ENCODE results near the gene RNASEH2A.
"Not testable (repeated sequence)": the region's sequence is repeated elsewhere in the genome, so short reads cannot be mapped to it uniquely, and the experiment has no call there.

Gene RNASEH2A

GRCh38 chr19:12834566-12834943 lies 28.2 kb downstream of the RNASEH2A start, which contains the start of gene RTBDN:
RTBDN (minus strand) TSS chr19:12834579; CDS start chr19:12829979, 4,600 bp downstream.
- DNase-seq = peak in 1 of 2 experiments; percentile 53

- DNase-seq = peak in 1 of 2 experiments; percentile 60
Observed at GRCh38 chr19:12834976-12835757, 28.8 kb downstream of the RNASEH2A start.

GRCh38 chr19:12836529-12836863 lies 30.1 kb downstream of the RNASEH2A start:
- no peak for DNase-seq

GRCh38 chr19:12837225-12837624 lies 30.8 kb downstream of the RNASEH2A start:
- DNase-seq = no peak

DNA sequence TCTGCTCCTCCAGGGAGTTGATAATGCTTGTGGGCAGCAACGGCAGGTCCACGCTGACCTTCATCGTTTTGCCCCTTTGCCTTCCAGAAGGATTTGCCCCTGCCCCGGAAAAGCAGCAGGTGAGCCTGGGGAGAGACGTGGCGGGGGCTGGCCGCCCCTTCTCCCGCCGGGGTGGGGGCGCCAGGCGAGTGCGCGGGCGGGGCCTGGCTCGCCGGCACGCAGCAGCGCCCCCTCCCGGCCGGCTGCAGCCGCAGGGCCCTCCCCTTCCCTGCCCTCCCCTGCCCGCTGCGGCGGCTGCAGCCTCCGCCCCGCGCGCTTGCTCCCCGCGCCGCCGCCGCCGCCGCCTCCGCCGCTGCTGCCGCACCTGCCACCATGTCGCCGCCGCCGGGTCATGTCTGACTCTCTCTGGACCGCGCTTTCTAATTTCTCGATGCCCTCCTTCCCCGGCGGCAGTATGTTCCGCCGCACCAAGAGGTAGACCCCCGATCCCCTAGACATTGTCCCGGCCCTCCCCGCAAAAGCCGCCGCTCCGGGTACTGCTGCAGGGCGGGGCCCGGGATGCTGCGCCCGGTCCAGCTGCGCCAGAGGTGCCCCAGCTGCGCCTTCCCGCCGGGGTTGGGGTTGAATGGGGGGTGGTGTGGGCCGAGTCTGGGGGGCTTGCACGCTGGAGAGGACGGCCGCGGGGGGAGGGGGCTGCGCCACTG lies 31.9 kb downstream of the RNASEH2A start, which contains the start of gene MAST1:
Gene MAST1, plus strand, starts transcription at position 334 of the 704 bp plus-strand sequence. Its CDS starts 58 bp downstream, at position 392.
- DNase-seq = peak in 1 of 2 experiments; percentile 69

DNA sequence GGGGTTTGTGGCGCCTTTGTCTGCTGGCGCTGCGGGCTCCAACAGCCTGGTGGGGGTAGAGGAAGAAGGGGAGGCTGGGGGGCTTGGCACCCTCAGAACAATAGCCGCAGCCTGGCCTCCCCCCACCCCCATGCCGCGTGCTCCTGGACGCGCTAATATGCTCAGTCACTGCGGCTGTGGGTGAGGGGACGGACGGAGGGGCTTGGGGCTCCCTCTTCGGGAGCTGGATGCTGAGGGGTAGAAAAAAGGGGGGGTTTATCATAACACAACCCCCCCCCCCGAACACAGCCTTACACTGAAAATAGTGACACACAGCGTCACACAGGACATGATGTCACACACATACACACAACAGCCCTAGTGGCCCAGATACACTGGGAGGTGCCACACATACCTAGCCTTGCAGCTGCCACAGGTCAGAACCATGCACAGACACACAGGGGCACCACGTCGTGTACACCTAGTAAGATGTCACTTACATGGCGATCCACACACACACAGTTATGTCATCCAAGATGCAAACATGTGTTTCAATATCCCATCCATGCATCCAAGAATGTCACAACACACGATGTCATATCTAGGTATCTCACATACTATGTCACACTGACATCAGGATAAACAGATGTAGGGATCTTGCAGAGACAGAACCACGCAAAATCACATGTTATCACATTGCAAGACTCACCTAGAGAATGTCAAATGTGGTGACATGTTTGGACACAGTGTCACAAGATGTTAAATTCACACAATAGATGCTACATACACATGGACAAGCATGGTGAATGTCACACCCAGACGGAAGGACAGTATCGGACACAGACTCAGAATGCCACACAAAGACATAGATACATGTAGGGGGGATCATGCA lies 32.7 kb downstream of the RNASEH2A start:
- no peak for DNase-seq

GRCh38 chr19:12840091-12841079 lies 34.0 kb downstream of the RNASEH2A start:
- peak in 1 of 2 experiments; percentile 39 for DNase-seq

GRCh38 chr19:12841094-12841493 lies 34.7 kb downstream of the RNASEH2A start:
- DNase-seq = no peak

DNA sequence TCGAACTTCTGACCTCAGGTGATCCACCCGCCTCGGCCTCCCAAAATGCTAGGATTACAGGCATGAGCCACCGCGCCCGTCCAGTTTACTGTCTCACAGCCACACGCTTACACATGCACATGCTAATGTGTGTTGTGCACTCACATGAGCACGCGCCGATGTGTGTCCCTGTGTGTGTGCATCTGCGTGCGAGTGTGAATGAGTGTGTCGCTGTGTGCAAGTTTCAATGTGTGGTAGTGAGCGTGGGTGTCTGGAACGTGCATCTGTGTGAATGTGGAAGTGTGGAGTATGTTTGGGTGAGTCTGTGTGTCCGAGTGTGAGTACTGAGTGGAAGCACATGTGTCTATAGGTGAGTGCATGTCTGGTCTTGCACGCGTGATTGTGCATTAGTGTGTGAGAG lies 36.1 kb downstream of the RNASEH2A start:
- DNase-seq = no peak

GRCh38 chr19:12843328-12843727 lies 36.9 kb downstream of the RNASEH2A start:
- DNase-seq = no peak

DNA sequence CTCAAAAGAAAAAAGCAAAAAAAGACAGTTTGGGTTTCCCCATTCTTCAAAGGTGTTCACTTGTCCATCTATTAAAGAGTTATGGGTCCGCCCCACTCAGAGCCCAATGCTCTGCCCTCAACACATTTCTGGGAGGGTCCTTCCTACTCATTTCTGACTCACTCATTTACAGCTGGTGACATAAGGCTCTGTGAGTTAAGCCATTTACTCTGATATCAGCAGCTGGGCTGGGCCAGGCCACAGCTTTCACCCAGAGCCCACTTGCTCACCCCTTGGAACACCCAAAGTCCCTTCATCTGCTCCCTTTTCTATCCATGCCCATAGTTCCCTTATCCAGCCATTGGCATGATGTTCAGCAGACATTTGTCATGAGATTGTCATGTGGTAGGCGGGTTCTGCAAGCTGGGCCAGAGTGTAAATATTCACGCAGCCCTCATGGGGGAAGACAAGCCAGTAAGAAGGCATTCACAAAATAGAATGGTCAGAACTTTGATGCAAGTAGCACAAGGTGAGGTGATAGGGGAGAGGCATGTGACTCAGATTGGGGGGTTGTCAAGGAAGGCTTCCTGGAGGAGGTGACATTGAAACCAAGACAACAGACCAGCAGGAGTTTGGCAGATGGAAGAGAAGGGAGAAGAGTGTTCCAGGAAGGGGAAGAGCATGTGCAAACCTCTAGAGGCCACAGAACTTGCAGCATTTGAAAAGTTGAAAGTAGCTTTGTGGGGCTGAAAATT lies 37.8 kb downstream of the RNASEH2A start:
- DNase-seq = no peak

DNA sequence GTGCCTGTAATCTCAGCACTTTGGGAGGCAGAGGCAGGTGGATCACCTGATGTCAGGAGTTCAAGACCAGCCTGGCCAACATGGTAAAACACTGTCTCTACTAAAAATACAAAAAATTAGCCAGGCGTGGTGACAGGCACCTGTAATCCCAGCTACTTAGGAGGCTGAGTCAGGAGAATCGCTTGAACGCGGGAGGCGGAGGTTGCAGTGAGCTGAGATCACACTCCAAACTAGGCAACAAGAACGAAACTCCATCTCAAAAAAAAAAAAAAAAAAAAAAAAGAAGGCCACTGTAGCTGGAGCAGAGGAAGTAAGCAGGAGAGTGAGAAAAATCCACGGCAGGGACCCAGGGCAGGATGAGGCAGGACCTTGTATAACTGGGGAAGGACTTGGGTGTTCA lies 40.2 kb downstream of the RNASEH2A start:
- not testable (repeated sequence) for DNase-seq

DNA sequence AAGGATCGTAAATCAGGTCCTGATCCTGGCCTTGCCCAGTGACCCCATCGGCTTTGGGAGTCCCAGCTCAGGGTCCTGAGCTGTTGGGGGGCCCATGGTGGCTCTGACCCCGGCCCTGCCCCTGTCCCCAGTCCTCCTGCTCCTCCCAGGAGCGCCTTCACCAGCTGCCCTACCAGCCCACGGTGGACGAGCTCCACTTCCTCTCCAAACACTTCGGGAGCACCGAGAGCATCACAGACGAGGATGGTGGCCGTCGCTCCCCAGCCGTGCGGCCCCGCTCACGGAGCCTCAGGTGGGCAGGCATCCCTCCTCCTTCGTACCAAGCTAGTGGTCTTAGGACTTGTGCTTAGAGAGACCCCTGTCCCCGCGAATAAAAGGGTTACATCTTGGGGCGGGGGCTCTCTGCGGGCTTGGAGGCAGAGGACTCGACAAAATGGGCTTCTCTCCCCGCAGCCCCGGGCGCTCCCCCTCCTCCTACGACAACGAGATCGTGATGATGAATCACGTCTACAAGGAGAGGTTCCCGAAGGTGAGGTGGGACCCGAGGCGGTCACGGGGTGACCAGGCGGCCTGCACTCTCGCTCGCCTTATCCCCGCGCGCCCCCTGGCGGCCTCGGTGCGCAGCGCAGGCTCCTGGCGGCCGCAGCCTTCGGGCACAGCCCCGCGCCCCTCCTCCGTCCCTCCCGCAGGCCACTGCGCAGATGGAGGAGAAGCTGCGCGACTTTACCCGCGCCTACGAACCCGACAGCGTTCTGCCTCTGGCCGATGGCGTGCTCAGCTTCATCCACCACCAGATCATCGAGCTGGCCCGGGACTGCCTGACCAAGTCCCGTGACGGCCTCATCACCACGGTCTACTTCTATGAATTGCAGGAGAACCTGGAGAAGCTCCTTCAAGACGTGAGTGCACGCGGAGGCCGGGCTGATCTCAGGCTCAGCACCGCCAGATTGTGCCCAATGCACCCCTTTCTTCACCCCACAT lies 41.1 kb downstream of the RNASEH2A start:
- no peak for DNase-seq

GRCh38 chr19:12856653-12857052 lies 50.3 kb downstream of the RNASEH2A start:
- DNase-seq = no peak

GRCh38 chr19:12858041-12858928 lies 51.9 kb downstream of the RNASEH2A start:
- DNase-seq = no peak

- no peak for DNase-seq
Observed at GRCh38 chr19:12859546-12859945, 53.2 kb downstream of the RNASEH2A start.
